Calu3 (cell line): ENCODE measurements around the gene ECT2L. TPM values are rescaled to one million over a fixed set of nuclear protein-coding genes. Genes with fewer than 3 reads are reported as not detected.

ENCODE experiments used
- BruUV-seq: library from RNA; stranded (reverse); fragments of 400-500 nt; replicated peaks from 2 replicates; lab custom pipeline; 2021; lab: Mats Ljungman, UMichigan
- CTCF ChIA-PET: fragments of 300-600 bp; sonication (Branson Sonifier 250); formaldehyde crosslinking; loops from one replicate; lab custom pipeline; 2022; ENCODE audit warnings: antibody characterized with exemption; lab: Charles Lee
- DNase-seq: peaks from one replicate; pipeline ENCODE4 v3.0.0; 2022
- H3K27ac Mint-ChIP-seq: one replicate; pipeline ENCODE4 v1.8.0; 2022; ENCODE audit warnings: mixed read lengths; ENCODE audit not compliant: unreplicated experiment
- H3K27me3 Mint-ChIP-seq: one replicate; pipeline ENCODE4 v1.8.0; 2022; ENCODE audit warnings: mixed read lengths; ENCODE audit not compliant: unreplicated experiment
- H3K36me3 Mint-ChIP-seq: one replicate; pipeline ENCODE4 v1.8.0; 2022; ENCODE audit warnings: mild to moderate bottlenecking, moderate library complexity, mixed read lengths; ENCODE audit not compliant: insufficient read depth, unreplicated experiment
- H3K4me1 Mint-ChIP-seq: one replicate; pipeline ENCODE4 v1.8.0; 2022; ENCODE audit warnings: mild to moderate bottlenecking, low read depth, mixed read lengths; ENCODE audit not compliant: unreplicated experiment
- H3K4me3 Mint-ChIP-seq: one replicate; pipeline ENCODE4 v1.8.0; 2022; ENCODE audit warnings: mild to moderate bottlenecking, low read depth, moderate library complexity, mixed read lengths; ENCODE audit not compliant: unreplicated experiment
- H3K9me3 Mint-ChIP-seq: one replicate; pipeline ENCODE4 v1.8.0; 2022; ENCODE audit warnings: low read depth, mixed read lengths; ENCODE audit not compliant: unreplicated experiment
- CTCF ChIP-seq: fragments of 200-600 bp; IDR thresholded peaks from one replicate; pipeline ENCODE4 v1.8.0; 2022; ENCODE audit warnings: antibody characterized with exemption; ENCODE audit not compliant: unreplicated experiment
- intact Hi-C: fragments of 100-400 bp; cut with micrococcal nuclease; formaldehyde crosslinking; loops from one replicate; pipeline ENCODE4 v1.10.0; 2022; ENCODE audit not compliant: unreplicated experiment
- total RNA-seq: library from RNA; stranded (reverse); gene quantifications from 2 replicates; pipeline ENCODE4 v1.2.3, GENCODE V29; 2022

Gene ECT2L
- total RNA-seq, 1 experiment from 2014 or later: not detected

GRCh38 chr6:138773177-138774091 is 22.5 kb upstream of the ECT2L start, which contains the start of gene CCDC28A:
Gene CCDC28A (plus strand): TSS chr6:138773769. CDS start chr6:138776121, 2,352 bp downstream.
- H3K9me3 Mint-ChIP-seq: no peaks in the 10 kb centered on the region
- H3K27me3 Mint-ChIP-seq: no peaks in the 10 kb centered on the region
- peak within 1 kb of the TSS; percentile 95 for H3K4me3 Mint-ChIP-seq
- intact Hi-C loops: loop anchor here (10.0 kb wide), 1 partner anchor 349 kb away; no protein-coding TSS in a partner anchor
- CTCF ChIA-PET: interaction anchor here (0.7 kb wide), 1 partner anchor 1436 kb away, joined by 4 read pairs; no protein-coding TSS in a partner anchor
- H3K4me1 Mint-ChIP-seq: no peaks in the 10 kb centered on the region
- peaks cover 12% of the 10 kb centered on the region for H3K36me3 Mint-ChIP-seq
- peak within 1 kb of the TSS; percentile 99 for H3K27ac Mint-ChIP-seq
- no peak for TF ChIP-seq CTCF
- peak; percentile 82 for DNase-seq
- TSS peak; percentile 65 for BruUV-seq

GRCh38 chr6:138774370-138774769 is 21.5 kb upstream of the ECT2L start:
- no peaks in the 10 kb centered on the region for H3K4me1 Mint-ChIP-seq
- intact Hi-C loops: loop anchor here (10.0 kb wide), 1 partner anchor 350 kb away; no protein-coding TSS in a partner anchor
- no TSS peak for BruUV-seq
- CTCF ChIA-PET: no interaction called here
- no peak for TF ChIP-seq CTCF
- no peak overlapping the region for H3K27ac Mint-ChIP-seq
- H3K9me3 Mint-ChIP-seq: no peaks in the 10 kb centered on the region
- DNase-seq: no peak
- peaks cover 12% of the 10 kb centered on the region for H3K36me3 Mint-ChIP-seq
- H3K4me3 Mint-ChIP-seq: peak overlapping the region; percentile 95
- H3K27me3 Mint-ChIP-seq: no peaks in the 10 kb centered on the region

GRCh38 chr6:138776659-138777058 is 19.2 kb upstream of the ECT2L start:
- H3K27me3 Mint-ChIP-seq: no peaks in the 10 kb centered on the region
- CTCF ChIA-PET: no interaction called here
- no peak overlapping the region for H3K4me3 Mint-ChIP-seq
- TF ChIP-seq CTCF: no peak
- DNase-seq: no peak
- H3K36me3 Mint-ChIP-seq: peaks cover 12% of the 10 kb centered on the region
- no peaks in the 10 kb centered on the region for H3K9me3 Mint-ChIP-seq
- no peak overlapping the region for H3K27ac Mint-ChIP-seq
- intact Hi-C loops: loop anchor here (10.0 kb wide), 1 partner anchor 352 kb away; no protein-coding TSS in a partner anchor
- BruUV-seq: no TSS peak
- H3K4me1 Mint-ChIP-seq: no peaks in the 10 kb centered on the region

GRCh38 chr6:138778331-138778730 is 17.6 kb upstream of the ECT2L start:
- Mint-ChIP-seq H3K4me1 (no peaks in the 10 kb centered on the region), H3K27me3 (no peaks in the 10 kb centered on the region), H3K9me3 (no peaks in the 10 kb centered on the region), H3K36me3 (peaks cover 7% of the 10 kb centered on the region), H3K27ac (no peak overlapping the region), H3K4me3 (no peak overlapping the region)
- intact Hi-C loops: loop anchor here (10.0 kb wide), 1 partner anchor 354 kb away; no protein-coding TSS in a partner anchor
- no peak for DNase-seq
- CTCF ChIA-PET: no interaction called here
- BruUV-seq: no TSS peak
- no peak for TF ChIP-seq CTCF
